ENCODE measurements around the gene WNT6.

The WNT6 gene

GRCh38 chr2:218895326-218895725 lies 35.7 kb downstream of the WNT6 start:
- H4K20me1 ChIP-seq (ENCODE audit: control insufficient read depth, insufficient read depth, low read depth, low read length), result no peaks in the 10 kb centered on the region
- no peak overlapping the region for H3K4me3 ChIP-seq (ENCODE audit: low read length)
- peaks cover 22% of the 10 kb centered on the region for H3K27me3 ChIP-seq (ENCODE audit: control insufficient read depth, low read length)
- H3K27ac ChIP-seq (ENCODE audit: low read depth, low read length), result no peak overlapping the region
- peaks cover 73% of the 10 kb centered on the region for H3K4me1 ChIP-seq (ENCODE audit: control insufficient read depth, low read length)
- H3K36me3 ChIP-seq (ENCODE audit: control insufficient read depth, low read length), result no peaks in the 10 kb centered on the region
- H3K9me3 ChIP-seq (ENCODE audit: control insufficient read depth, insufficient read depth, low read length), result no peaks in the 10 kb centered on the region
- no peaks in the 10 kb centered on the region for H3K79me2 ChIP-seq (ENCODE audit: control insufficient read depth, low read length)
- TF ChIP-seq EZH2phosphoT487 (IDR thresholded peaks at IDR 0.05; ENCODE audit: borderline replicate concordance, low read length) (no peak), CTCF (IDR thresholded peaks at IDR 0.05; ENCODE audit: low read depth, low read length, poor library complexity, severe bottlenecking) (no peak)
- H3K9me2 ChIP-seq (replicated peaks; ENCODE audit: control insufficient read depth, low read length), result no peaks in the 10 kb centered on the region
- peak overlapping the region; percentile 93 for H3K4me2 ChIP-seq (ENCODE audit: low read length)
- H3F3A ChIP-seq (ENCODE audit: control insufficient read depth, insufficient read depth), result 0 out of 2 replicates have a peak, but pooled peaks cover 3% of the 10 kb centered on the region

- Histone ChIP-seq H3K9me2 (replicated peaks; ENCODE audit: control insufficient read depth, low read length) (no peaks in the 10 kb centered on the region), H3K27me3 (ENCODE audit: control insufficient read depth, low read length) (peaks cover 28% of the 10 kb centered on the region), H3K79me2 (ENCODE audit: control insufficient read depth, low read length) (no peaks in the 10 kb centered on the region), H3F3A (ENCODE audit: control insufficient read depth, insufficient read depth) (0 out of 2 replicates have a peak, but pooled peaks cover 3% of the 10 kb centered on the region), H3K4me2 (ENCODE audit: low read length) (peak overlapping the region; percentile 93), H3K4me3 (ENCODE audit: low read length) (peak overlapping the region; percentile 66), H3K27ac (ENCODE audit: low read depth, low read length) (peak overlapping the region; percentile 52), H3K9me3 (ENCODE audit: control insufficient read depth, insufficient read depth, low read length) (no peaks in the 10 kb centered on the region), H4K20me1 (ENCODE audit: control insufficient read depth, insufficient read depth, low read depth, low read length) (no peaks in the 10 kb centered on the region), H3K4me1 (ENCODE audit: control insufficient read depth, low read length) (peaks cover 73% of the 10 kb centered on the region), H3K36me3 (ENCODE audit: control insufficient read depth, low read length) (no peaks in the 10 kb centered on the region)
- TF ChIP-seq EZH2phosphoT487 (IDR thresholded peaks at IDR 0.05; ENCODE audit: borderline replicate concordance, low read length) (no peak), CTCF (IDR thresholded peaks at IDR 0.05; ENCODE audit: low read depth, low read length, poor library complexity, severe bottlenecking) (no peak)
These were observed 36.3 kb downstream of the WNT6 start for GRCh38 chr2:218895759-218896500.

GRCh38 chr2:218896501-218897393 lies 37.1 kb downstream of the WNT6 start:
- Histone ChIP-seq H3K9me2 (replicated peaks; ENCODE audit: control insufficient read depth, low read length) (no peaks in the 10 kb centered on the region), H3K27ac (ENCODE audit: low read depth, low read length) (peak overlapping the region; percentile 52), H3K27me3 (ENCODE audit: control insufficient read depth, low read length) (peaks cover 29% of the 10 kb centered on the region), H3K4me1 (ENCODE audit: control insufficient read depth, low read length) (peaks cover 69% of the 10 kb centered on the region), H3K9me3 (ENCODE audit: control insufficient read depth, insufficient read depth, low read length) (no peaks in the 10 kb centered on the region), H3K4me2 (ENCODE audit: low read length) (peak overlapping the region; percentile 93), H3K79me2 (ENCODE audit: control insufficient read depth, low read length) (no peaks in the 10 kb centered on the region), H4K20me1 (ENCODE audit: control insufficient read depth, insufficient read depth, low read depth, low read length) (no peaks in the 10 kb centered on the region), H3K4me3 (ENCODE audit: low read length) (peak overlapping the region; percentile 66), H3K36me3 (ENCODE audit: control insufficient read depth, low read length) (no peaks in the 10 kb centered on the region), H3F3A (ENCODE audit: control insufficient read depth, insufficient read depth) (0 out of 2 replicates have a peak, but pooled peaks cover 3% of the 10 kb centered on the region)
- TF ChIP-seq EZH2phosphoT487 (IDR thresholded peaks at IDR 0.05; ENCODE audit: borderline replicate concordance, low read length) (no peak), CTCF (IDR thresholded peaks at IDR 0.05; ENCODE audit: low read depth, low read length, poor library complexity, severe bottlenecking) (no peak)

Measured in DOHH2 (cell line).